NCI-H2107 treated with DMSO at 0.1 percent for 48 hours (cell line): Measurements from ENCODE around the gene IQCH.
"Not testable (repeated sequence)": the region's sequence is repeated elsewhere in the genome, so short reads cannot be mapped to it uniquely, and the experiment has no call there.

ENCODE experiments used
- DNase-seq: peaks from one replicate; lab custom pipeline; 2025; ENCODE audit not compliant: unreplicated experiment; lab: John Stamatoyannopoulos, UW

Gene IQCH

DNA sequence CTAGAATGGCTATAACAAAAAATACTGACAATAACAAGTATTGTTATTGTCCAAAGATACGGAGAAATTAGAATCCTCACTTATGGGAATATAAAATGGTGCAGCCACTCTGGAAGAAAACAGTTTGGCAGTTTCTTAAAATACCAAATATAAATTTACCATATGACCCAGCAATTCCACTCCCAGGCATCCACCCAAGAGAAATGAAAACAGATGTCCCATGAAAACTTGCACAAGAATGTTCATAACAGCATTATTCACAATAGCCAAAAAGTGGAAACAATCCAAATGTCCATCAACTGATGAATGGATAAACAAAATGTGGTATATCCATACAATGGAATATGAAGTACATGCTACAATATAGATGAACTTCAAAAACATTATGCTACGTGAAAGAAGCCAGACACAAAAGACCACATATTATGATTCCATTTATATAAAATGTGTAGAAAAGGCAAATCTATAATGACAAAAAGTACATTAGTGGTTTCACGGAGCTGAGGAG, 9.6 kb upstream of the IQCH start:
- DNase-seq: no peak

- DNase-seq: not testable (repeated sequence)
Observed at GRCh38 chr15:67246606-67247005, 8.0 kb upstream of the IQCH start.

DNA sequence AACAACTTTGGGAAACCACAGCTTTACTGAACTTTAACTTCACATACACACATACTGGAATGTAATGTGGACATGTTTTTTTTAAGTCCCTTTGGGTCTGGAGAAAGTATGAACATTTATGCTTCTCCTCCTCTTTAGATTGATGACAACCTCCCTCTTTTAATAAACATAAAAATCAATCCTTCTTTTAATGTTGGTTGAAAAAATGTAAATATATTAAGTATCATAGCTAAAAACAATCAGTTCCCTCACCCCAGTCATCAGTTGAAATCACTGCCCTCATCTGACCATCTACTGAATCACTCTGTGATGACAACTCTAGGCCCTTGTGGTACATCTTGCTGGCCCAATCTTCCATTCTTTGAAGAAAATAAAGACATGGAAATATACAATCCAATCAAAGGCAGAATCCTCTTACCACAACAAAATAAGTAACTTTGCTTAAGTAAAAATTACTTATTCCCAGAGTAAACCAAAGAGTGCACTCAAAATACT, 6.5 kb upstream of the IQCH start:
- DNase-seq: no peak

DNA sequence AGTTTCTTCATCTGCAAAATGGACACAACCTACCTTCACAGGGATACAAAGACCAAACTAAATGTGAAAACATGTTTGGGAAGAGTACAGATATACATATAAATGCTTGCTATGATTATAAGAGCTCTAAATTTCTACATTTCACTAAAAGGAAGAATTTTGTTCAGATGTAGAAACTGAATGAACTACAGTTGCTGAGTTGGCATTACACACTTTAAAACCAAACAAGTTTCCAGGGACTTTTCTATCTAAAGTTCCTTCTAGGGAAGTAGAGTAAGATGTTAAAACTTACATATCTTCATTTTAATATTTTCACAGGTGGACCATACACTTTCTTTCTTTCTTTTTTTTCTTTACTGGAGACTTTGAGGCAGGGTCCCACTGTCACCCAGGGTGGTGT, 4.8 kb upstream of the IQCH start:
- no peak for DNase-seq

- DNase-seq: no peak
Observed at GRCh38 chr15:67251318-67251717, 3.3 kb upstream of the IQCH start.

DNA sequence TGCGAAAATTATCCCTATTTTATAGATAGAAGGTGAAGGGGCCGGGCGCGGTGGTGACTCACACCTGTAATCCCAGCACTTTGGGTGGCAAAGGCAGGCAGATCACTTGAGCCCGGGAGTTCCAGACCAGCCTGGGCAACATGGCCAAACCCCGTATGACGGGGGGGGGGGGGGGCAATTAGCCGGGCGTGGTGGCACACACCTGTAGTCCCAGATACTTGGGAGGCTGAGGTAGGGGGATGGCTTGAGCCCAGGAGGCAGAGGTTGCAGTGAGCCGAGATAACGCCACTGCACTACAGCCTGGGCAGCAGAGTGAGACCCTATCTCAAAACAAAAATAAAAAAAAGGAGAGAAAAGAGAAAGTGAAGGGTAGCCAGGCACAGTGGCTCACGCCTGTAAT, 1.5 kb upstream of the IQCH start:
- no peak for DNase-seq

GRCh38 chr15:67253549-67254237, 893 bp upstream of the IQCH start:
- no peak for DNase-seq

DNA sequence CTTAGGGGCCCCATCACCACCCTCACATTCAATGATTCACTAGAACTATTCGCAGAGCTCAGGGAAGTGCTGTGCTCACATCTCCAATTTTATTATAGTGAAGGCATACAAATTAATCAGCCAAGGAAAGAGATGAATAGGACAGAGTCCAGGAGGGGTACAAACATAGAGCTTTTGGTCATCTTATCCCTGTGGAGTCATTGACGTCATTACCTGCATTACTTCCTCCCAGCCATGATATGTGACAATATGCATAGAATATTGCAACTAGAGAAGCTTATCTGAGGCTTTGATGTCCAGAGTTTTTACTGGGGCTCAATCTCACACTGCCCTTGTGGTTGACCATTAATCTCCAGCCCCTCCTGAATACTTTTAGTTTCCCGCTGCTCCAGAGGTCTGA, 1.5 kb downstream of the IQCH start:
- DNase-seq: no peak

DNA sequence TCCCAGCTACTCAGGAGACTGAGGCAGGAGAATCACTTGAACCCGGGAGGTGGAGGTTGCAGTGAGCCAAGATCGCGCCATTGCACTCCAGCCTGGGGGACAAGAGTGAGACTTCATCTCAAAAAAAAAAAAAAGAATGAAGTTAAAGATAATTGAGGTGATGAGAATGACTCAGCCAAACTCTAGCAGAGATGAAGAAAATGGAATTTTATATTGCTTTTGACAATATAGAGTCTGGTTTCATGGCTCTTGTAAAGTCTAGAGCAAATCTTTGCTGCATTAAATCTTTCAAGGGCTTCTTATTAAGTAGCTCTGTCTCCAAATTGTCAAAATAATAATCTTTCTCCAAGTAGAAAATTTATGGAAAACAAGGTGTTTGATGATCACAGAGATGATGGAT, 3.8 kb downstream of the IQCH start:
- DNase-seq: not testable (repeated sequence)

- DNase-seq: no peak
Observed at GRCh38 chr15:67259379-67259778, 4.8 kb downstream of the IQCH start.

DNA sequence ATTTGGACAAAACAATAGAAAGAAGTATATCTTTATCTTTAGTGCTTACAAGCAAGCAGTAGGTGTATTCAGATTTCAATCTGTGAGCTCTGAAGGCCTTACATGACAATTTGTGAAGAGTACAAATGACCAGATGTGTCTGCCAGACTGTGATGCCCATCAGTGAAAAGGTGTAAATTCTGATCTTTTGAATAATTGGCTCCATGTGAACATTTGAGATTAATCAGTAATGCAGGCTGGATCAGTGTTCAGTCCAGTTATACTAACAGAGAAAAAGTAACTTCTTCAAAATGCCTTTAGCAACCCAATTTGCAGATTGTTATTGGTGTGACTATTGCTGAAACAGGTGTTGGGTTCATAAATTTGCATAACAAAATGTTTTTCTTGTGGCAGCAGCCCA, 5.2 kb downstream of the IQCH start:
- no peak for DNase-seq

DNA sequence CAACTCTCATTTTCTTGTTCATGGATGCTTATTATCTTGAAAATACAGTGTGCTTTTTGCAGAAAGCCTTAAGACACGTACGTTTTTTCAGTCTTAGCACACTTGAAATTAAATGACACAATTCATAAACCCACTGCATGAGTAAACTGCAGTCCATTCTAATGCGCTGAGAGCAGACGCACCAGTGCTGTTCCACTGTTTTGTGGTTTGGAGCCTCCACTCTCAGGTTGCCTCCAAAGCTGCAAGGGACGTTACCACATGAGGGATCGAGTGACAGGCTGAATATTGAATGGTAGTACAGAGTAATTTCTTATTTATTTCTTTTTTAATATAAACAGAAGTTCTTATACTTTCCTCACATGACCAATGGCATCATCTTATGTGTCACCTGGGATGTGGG, 12.3 kb downstream of the IQCH start:
- DNase-seq: peak; percentile 13

DNA sequence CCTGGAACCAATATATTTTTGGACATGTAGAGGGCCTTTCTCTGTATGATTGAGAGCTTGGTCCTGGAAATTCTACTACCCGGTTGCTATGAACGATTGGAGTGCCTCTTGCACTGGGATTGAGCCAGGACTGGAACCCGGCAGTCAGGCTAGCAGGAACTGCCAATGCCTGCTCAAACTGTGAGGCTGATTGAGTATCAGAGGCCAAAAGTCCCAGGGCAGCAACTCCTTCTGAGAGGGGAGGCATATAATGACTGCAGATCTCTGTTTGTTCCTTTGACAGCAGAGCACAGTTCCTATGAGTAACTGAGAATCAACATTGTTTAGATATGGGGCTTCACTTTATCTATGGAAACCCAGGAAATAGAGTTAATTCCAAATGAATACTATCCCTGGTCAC, 12.9 kb downstream of the IQCH start:
- no peak for DNase-seq

DNA sequence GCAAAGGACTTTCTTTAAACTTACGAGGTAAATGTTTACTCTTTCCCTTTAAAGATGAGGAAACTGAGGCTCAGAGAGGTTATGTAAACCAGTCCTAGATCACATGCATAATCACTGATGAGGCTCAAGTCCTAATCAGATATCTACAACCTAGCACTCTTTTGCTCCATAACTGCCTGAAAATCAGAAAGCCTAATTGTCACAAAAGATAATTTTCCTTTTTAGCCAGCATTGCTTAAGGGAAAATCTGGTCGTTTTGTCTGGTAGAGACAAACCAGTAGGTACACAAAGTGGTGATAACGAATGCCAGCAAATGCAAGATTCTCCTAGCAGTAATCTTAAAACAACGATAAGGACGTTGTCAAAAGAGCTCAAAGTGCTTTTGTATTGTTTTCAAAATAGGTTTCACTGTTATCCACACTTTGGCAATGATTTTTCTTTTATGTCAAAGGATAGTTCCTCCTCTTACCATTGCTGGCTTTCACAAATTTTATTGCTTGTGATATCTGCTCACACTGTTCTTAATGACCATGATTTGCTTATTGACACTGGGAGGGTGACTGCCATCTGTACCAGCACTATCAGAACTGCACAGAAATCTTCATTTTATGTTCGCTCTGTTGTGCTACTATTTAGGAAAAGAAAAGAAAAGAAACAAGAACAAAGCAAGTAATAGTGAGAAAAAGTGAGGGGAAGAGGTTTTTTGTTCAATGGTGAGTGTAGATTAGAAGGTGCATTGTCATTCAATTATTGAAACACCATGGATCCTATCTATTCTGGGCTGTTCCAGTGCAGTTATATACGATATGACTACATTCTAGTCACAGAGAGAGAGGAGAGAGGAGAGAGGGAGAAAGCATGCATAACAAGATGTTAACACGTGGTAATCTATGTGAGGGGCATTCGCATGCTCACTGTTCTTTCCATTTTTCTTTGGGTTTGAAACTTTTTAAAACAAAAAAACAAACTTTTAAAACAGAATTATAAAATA, 13.7 kb downstream of the IQCH start:
- DNase-seq: no peak

- no peak for DNase-seq
Observed at GRCh38 chr15:67274236-67274635, 19.6 kb downstream of the IQCH start.

- no peak for DNase-seq
Observed at GRCh38 chr15:67276666-67277065, 22.1 kb downstream of the IQCH start.

- no peak for DNase-seq
Observed at GRCh38 chr15:67280217-67280616, 25.6 kb downstream of the IQCH start.

DNA sequence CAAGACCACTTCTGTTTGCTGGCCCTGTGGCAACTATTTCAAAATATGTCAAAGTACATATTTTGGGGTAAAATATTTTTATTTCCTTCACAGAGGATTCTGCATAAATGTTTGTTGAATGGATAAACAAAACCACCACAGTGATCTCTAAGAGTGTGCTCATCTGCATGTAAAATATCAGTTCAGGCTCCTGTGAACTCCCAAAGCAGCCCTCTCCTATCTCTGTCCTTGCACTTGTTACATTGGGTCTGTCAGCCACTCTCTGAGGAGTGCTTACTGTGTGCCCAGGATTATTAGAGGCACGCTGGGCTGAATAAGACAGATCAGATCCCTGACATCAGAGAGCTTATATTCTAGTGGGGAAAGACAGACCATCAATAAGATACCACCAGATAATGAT, 27.1 kb downstream of the IQCH start:
- no peak for DNase-seq

- not testable (repeated sequence) for DNase-seq
Observed at GRCh38 chr15:67285625-67286024, 31.0 kb downstream of the IQCH start.

DNA sequence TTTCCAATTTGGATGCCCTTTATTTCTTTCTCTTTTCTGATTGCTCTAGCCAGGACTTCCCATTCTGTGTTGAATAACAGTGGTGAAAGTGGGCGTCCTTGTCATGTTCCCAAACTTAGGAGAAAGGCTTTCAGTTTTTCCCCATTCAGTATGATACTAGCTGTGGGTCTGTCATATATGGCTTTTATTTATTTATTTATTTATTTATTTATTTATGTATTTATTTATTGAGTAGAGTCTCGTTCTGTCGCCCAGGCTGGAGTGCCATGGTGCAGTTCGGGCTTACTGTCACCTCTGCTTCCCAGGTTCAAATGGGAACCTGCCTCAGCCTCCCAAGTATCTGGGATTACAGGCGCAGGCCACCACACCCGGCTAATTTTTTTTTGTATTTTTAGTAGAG, 31.8 kb downstream of the IQCH start:
- not testable (repeated sequence) for DNase-seq

- DNase-seq: no peak
Observed at GRCh38 chr15:67290319-67290718, 35.7 kb downstream of the IQCH start.

- no peak for DNase-seq
Observed at GRCh38 chr15:67296188-67296587, 41.6 kb downstream of the IQCH start.
